B cell (primary cell): ENCODE results near the gene FASTK. TPM values are rescaled to one million over a fixed set of nuclear protein-coding genes. Genes with fewer than 3 reads are reported as not detected.

ENCODE experiments used
- ATAC-seq: fragments of 200-7000 bp; cut with Tn5 transposase; one replicate; pipeline ENCODE4 v1.10.0; 2021; ENCODE audit warnings: low read depth, mild to moderate bottlenecking, moderate number of reproducible peaks, moderate library complexity
- CTCF ChIA-PET: fragments of 350-600 bp; sonication (Branson Sonifier 250); formaldehyde crosslinking; loops from one replicate; lab custom pipeline; 2021; ENCODE audit warnings: antibody characterized with exemption, inconsistent platforms; lab: Charles Lee
- POLR2A ChIA-PET: fragments of 350-600 bp; sonication (Branson Sonifier 250); formaldehyde crosslinking; loops from one replicate; lab custom pipeline; 2021; ENCODE audit warnings: antibody characterized with exemption; lab: Charles Lee
- DNase-seq: peaks from one replicate; pipeline ENCODE4 v3.0.0; 2013
- H2AFZ ChIP-seq: 2 replicates; pipeline ENCODE4 v1.6.1; 2012; ENCODE audit warnings: mild to moderate bottlenecking, low read depth, low read length; ENCODE audit not compliant: insufficient read depth, poor library complexity, severe bottlenecking
- H3K27ac ChIP-seq, 2 donors: 1 replicate in 1 of 2; 2 replicates in 1 of 2; pipeline ENCODE4 v1.5.1; 2012 to 2013; ENCODE audit warnings: low read length in 2 of 2, mild to moderate bottlenecking in 2 of 2, moderate library complexity in 1 of 2
- H3K27me3 ChIP-seq, 4 experiments: fragments of 200-600 bp in 1 of 4; sonication (generic) in 1 of 4; replicated peaks in 1 of 4; 1 replicate in 2 of 4; 2 replicates in 2 of 4; pipeline versions ENCODE4 v1.6.1 to v1.7.0; 2013 to 2016; ENCODE audit warnings: low read length in 3 of 4, mild to moderate bottlenecking in 2 of 4, mixed read lengths in 1 of 4, moderate library complexity in 1 of 4; ENCODE audit not compliant: insufficient read depth in 4 of 4, control insufficient read depth in 3 of 4; ENCODE audit errors: control extremely low read depth in 1 of 4
- H3K36me3 ChIP-seq, 2 experiments: replicated peaks in 1 of 2; 1 replicate in 1 of 2; 2 replicates in 1 of 2; pipeline versions ENCODE4 v1.6.1 to v1.7.1; 2013; ENCODE audit warnings: low read length in 1 of 2; ENCODE audit not compliant: insufficient read depth in 2 of 2, control insufficient read depth in 1 of 2; ENCODE audit errors: control extremely low read depth in 1 of 2, extremely low read depth in 1 of 2
- H3K4me1 ChIP-seq, 2 donors: fragments of 200-600 bp in 1 of 2; sonication (generic) in 1 of 2; 1 replicate in 1 of 2; 2 replicates in 1 of 2; pipeline versions ENCODE4 v1.5.1 to v1.6.1; 2013 to 2017; ENCODE audit warnings: low read length in 2 of 2; ENCODE audit not compliant: control insufficient read depth in 2 of 2, insufficient read depth in 2 of 2
- H3K4me2 ChIP-seq: replicated peaks from 2 replicates; pipeline ENCODE3; 2012; ENCODE audit warnings: mild to moderate bottlenecking, low read depth, low read length; ENCODE audit not compliant: poor library complexity, severe bottlenecking
- H3K4me3 ChIP-seq, 5 experiments: fragments of 200-600 bp in 1 of 5; sonication (generic) in 1 of 5; 1 replicate in 3 of 5; 2 replicates in 2 of 5; pipeline versions ENCODE4 v1.5.1 to v1.7.0; 2011 to 2016; ENCODE audit warnings: low read length in 4 of 5, mild to moderate bottlenecking in 4 of 5, low read depth in 2 of 5, control low read depth in 1 of 5, moderate library complexity in 1 of 5; ENCODE audit not compliant: insufficient read depth in 1 of 5; ENCODE audit errors: control extremely low read depth in 1 of 5, extremely low read depth in 1 of 5
- H3K79me2 ChIP-seq: fragments of 200-600 bp; sonication (generic); one replicate; pipeline ENCODE4 v1.6.0; 2016; ENCODE audit warnings: low read length; ENCODE audit not compliant: control insufficient read depth, insufficient read depth
- H3K9ac ChIP-seq: fragments of 200-600 bp; sonication (generic); 2 replicates; pipeline ENCODE4 v1.6.1; 2017; ENCODE audit warnings: mild to moderate bottlenecking, low read length, moderate library complexity
- H3K9me3 ChIP-seq, 3 donors: one replicate each; pipeline versions ENCODE4 v1.6.1 to v1.7.1; 2013; ENCODE audit warnings: low read length in 2 of 3; ENCODE audit not compliant: control insufficient read depth in 2 of 3, insufficient read depth in 1 of 3; ENCODE audit errors: control extremely low read depth in 1 of 3
- H4K20me1 ChIP-seq: 2 replicates; pipeline ENCODE4 v1.6.0; 2012; ENCODE audit warnings: mild to moderate bottlenecking, low read length; ENCODE audit not compliant: insufficient read depth, control insufficient read depth, poor library complexity, severe bottlenecking
- H3K27ac Mint-ChIP-seq: one replicate; pipeline ENCODE4 v1.8.0; 2021; ENCODE audit warnings: mixed read lengths
- H3K27me3 Mint-ChIP-seq: one replicate; pipeline ENCODE4 v1.8.0; 2021; ENCODE audit warnings: mixed read lengths
- H3K4me1 Mint-ChIP-seq: one replicate; pipeline ENCODE4 v1.8.0; 2021; ENCODE audit warnings: mixed read lengths
- H3K4me3 Mint-ChIP-seq: one replicate; pipeline ENCODE4 v1.8.0; 2021; ENCODE audit warnings: mixed read lengths
- H3K9me3 Mint-ChIP-seq: one replicate; pipeline ENCODE4 v1.8.0; 2022; ENCODE audit warnings: mixed read lengths; ENCODE audit not compliant: insufficient read depth
- EZH2 ChIP-seq: IDR thresholded peaks from 2 replicates; pipeline ENCODE4 v1.6.1; 2012; ENCODE audit warnings: borderline replicate concordance, low read depth, mild to moderate bottlenecking, moderate library complexity, low read length; ENCODE audit not compliant: insufficient read depth, poor library complexity, severe bottlenecking
- WGBS: methylation state at CpG from one replicate; pipeline ENCODE4 v1.1.5; 2013; ENCODE audit warnings: missing lambda C conversion rate; ENCODE audit not compliant: insufficient coverage; 5-methylcytosine and 5-hydroxymethylcytosine counted together
- intact Hi-C: fragments of 100-400 bp; cut with micrococcal nuclease; formaldehyde crosslinking; loops from one replicate; pipeline ENCODE4 v1.10.0; 2022
- polyA plus RNA-seq: library from polyadenylated mRNA; depleted of rRNA; stranded (reverse); fragments of >200 nt; gene quantifications from 2 replicates; pipeline ENCODE4 v1.2.3, GENCODE V29; 2012
- total RNA-seq, 2 donors: library from RNA; stranded (reverse); fragments of 120-200 nt in 1 of 2; gene quantifications; 1 replicate in 1 of 2; 2 replicates in 1 of 2; pipeline versions ENCODE4 v1.2.3 to v1.2.4, GENCODE V29; 2013 to 2022
- TF ChIP-seq, protein P1 (sequence below): fragments of 200-600 bp; IDR thresholded peaks from one replicate; pipeline ENCODE4 v1.8.0; 2022; ENCODE audit warnings: antibody characterized with exemption, mild to moderate bottlenecking

Gene FASTK
- total and polyA plus RNA-seq, 2 donors (not counting 1 experiment from before 2014, with no cell fraction given) = 120 to 258 TPM

- DNase-seq (no peak), ATAC-seq (no peak)
- peaks cover 23% of the 10 kb centered on the region for H3K4me1 Mint-ChIP-seq
- H3K4me2 ChIP-seq = peak overlapping the region; percentile 82
- peak overlapping the region; percentile 97 for H3K4me3 Mint-ChIP-seq
- H3K79me2 ChIP-seq = peaks cover 14% of the 10 kb centered on the region
- intact Hi-C loops = loop anchor here (1.0 to 10.0 kb wide), 10 partner anchors 11 to 1257 kb away; partner anchors contain the start of genes ABCF2, CHPF2, REPIN1 and TMUB1
- TF ChIP-seq EZH2 = no peak
- TF ChIP-seq, protein P1, sequence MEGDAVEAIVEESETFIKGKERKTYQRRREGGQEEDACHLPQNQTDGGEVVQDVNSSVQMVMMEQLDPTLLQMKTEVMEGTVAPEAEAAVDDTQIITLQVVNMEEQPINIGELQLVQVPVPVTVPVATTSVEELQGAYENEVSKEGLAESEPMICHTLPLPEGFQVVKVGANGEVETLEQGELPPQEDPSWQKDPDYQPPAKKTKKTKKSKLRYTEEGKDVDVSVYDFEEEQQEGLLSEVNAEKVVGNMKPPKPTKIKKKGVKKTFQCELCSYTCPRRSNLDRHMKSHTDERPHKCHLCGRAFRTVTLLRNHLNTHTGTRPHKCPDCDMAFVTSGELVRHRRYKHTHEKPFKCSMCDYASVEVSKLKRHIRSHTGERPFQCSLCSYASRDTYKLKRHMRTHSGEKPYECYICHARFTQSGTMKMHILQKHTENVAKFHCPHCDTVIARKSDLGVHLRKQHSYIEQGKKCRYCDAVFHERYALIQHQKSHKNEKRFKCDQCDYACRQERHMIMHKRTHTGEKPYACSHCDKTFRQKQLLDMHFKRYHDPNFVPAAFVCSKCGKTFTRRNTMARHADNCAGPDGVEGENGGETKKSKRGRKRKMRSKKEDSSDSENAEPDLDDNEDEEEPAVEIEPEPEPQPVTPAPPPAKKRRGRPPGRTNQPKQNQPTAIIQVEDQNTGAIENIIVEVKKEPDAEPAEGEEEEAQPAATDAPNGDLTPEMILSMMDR = no peak
- H3K4me1 ChIP-seq = peaks cover 11 to 17% of the 10 kb centered on the region in 2 donors
- peak overlapping the region; percentile 54 to 86 (median 78) for H3K4me3 ChIP-seq
- peaks cover 0 to under 1% of the 10 kb centered on the region in 2 experiments for H3K36me3 ChIP-seq
- H3K27me3 ChIP-seq = peaks cover 0 to 15% (median 7%) of the 10 kb centered on the region in 4 experiments
- WGBS = 77% methylated on average over 14 of the region's 17 CpGs
- H3K27me3 Mint-ChIP-seq = peaks cover 7% of the 10 kb centered on the region
- no peaks in the 10 kb centered on the region for H3K9me3 Mint-ChIP-seq
- H4K20me1 ChIP-seq = no peaks in the 10 kb centered on the region
- ChIA-PET CTCF (interaction anchor here (0.9 to 2.8 kb wide), 6 partner anchors 8 to 82 kb away, joined by 3 to 25 read pairs (median 4); no protein-coding TSS in a partner anchor), POLR2A (interaction anchor here (1.4 to 1.5 kb wide), 3 partner anchors 11 to 52 kb away, joined by 8 to 12 read pairs (median 11); partner anchors contain the start of gene FASTK)
- H3K27ac ChIP-seq = peak overlapping the region; percentile 95 to 96
- no peaks in the 10 kb centered on the region for H3K9me3 ChIP-seq
- peak overlapping the region; percentile 76 for H3K9ac ChIP-seq
- peak overlapping the region; percentile 99 for H3K27ac Mint-ChIP-seq
- H2AFZ ChIP-seq = peak overlapping the region; percentile 75
Observed at GRCh38 chr7:151028948-151029501, 51.6 kb downstream of the FASTK start.
